GM12864 (cell line): ENCODE results near the gene MICALL1.

ENCODE experiments used
- DNase-seq: peaks from one replicate; pipeline ENCODE4 v3.0.0-alpha.2; 2011; ENCODE audit warnings: low read depth
- H3K4me3 ChIP-seq: 2 replicates; pipeline ENCODE4 v1.5.1; 2011; ENCODE audit warnings: mild to moderate bottlenecking, low read depth, low read length, control low read depth
- TF ChIP-seq, protein P1 (sequence below): IDR thresholded peaks from 2 replicates; pipeline ENCODE4 v1.5.1; 2011; ENCODE audit warnings: low read depth, mild to moderate bottlenecking, moderate library complexity, low read length, control low read depth, inconsistent platforms; ENCODE audit errors: missing control alignments

The MICALL1 gene

DNA sequence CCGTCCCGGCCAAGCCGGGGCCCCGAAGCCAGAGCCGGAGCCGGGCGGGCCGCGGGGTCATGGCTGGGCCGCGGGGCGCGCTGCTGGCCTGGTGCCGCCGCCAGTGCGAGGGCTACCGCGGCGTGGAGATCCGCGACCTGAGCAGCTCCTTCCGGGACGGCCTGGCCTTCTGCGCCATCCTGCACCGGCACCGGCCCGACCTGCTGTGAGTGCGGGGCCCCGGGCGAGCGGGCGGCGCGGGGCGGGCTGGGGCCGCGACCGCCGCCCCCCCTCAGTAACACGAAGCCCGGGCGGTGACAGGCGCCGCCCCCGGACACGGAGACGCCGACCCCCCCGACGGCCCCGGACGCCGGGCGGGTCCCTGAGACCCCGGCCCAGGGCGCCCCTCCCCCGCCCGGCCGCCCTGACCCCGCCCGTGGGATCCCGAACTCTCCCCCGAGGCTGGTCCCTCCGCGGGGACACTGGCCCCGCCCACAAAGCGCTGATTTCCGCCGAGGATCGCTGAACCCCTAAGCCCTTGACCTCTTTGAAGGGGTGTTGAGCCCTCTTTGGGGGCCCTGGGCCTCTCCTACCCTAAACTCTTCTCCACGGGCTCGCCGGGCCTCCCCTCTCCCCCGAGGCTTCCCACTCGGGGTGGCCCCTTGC lies 389 bp downstream of the MICALL1 start:
- peak overlapping the region; percentile 70 for H3K4me3 ChIP-seq
- no peak for DNase-seq
- TF ChIP-seq, protein P1, sequence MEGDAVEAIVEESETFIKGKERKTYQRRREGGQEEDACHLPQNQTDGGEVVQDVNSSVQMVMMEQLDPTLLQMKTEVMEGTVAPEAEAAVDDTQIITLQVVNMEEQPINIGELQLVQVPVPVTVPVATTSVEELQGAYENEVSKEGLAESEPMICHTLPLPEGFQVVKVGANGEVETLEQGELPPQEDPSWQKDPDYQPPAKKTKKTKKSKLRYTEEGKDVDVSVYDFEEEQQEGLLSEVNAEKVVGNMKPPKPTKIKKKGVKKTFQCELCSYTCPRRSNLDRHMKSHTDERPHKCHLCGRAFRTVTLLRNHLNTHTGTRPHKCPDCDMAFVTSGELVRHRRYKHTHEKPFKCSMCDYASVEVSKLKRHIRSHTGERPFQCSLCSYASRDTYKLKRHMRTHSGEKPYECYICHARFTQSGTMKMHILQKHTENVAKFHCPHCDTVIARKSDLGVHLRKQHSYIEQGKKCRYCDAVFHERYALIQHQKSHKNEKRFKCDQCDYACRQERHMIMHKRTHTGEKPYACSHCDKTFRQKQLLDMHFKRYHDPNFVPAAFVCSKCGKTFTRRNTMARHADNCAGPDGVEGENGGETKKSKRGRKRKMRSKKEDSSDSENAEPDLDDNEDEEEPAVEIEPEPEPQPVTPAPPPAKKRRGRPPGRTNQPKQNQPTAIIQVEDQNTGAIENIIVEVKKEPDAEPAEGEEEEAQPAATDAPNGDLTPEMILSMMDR: no peak

DNA sequence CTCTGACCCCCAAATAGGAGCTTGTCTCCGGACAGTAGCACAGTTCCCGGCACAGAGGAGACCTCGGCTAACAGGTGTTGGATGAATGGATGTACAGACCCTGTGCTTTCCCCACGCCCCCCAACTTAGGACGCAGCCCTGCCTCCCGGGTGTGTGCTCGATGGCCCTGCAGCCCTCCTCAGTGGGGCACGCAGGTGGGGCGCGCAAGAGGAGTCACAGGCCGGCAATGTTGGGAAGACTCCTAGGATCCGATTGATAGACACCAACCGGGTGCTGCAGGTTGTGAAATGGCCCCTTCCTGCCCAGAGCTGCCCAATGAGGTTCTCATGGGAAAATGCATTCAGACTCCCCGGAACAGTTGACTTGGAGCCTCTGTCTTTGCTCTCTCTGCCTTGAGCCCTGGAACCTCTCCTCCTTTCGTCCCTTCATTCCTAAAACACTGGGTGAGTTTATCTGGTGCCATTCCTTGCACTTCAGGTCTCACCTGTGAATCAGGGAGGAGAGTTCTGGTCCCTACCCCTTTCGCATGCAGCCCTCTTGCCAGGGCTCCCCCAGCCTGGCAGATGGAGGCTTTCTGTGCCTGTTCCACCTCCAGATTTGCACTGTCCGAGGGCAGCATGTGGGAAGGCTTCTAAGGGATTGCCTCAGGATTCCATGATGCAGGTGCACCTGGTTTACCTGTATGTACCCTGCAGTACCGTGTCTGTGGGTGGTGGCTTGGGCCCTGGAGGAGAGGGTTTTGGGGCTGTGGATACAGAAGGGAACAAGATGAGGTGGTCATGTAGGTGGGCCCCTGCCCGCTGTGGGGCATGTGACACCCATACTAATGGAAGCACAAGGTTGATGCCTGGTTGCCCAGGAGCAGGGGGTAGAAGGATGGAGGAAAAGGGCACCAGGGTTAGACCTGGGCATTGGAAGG lies 1.2 kb downstream of the MICALL1 start:
- TF ChIP-seq, protein P1: no peak
- peak overlapping the region; percentile 70 for H3K4me3 ChIP-seq
- no peak for DNase-seq

DNA sequence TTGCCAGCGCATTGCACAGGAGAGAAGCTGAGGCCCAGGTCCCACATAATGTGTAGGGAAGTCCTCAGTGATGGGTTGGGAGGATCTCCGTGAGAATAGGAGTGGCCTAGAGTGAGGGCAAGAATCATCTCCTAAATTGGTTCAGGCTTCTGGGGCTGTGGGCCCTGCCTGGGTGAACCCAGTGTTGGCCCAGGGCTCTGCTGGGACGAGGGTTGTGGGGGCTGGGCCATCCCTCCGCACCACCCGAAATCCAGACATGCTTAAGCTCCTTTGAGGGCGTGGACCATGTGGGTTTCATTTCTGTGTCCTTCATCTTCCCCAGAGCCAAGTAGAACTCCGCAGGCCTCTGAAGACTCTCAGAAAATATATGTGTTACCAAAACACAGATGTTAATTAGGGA lies 3.7 kb downstream of the MICALL1 start:
- DNase-seq: no peak
- TF ChIP-seq, protein P1: no peak
- H3K4me3 ChIP-seq: no peak overlapping the region

DNA sequence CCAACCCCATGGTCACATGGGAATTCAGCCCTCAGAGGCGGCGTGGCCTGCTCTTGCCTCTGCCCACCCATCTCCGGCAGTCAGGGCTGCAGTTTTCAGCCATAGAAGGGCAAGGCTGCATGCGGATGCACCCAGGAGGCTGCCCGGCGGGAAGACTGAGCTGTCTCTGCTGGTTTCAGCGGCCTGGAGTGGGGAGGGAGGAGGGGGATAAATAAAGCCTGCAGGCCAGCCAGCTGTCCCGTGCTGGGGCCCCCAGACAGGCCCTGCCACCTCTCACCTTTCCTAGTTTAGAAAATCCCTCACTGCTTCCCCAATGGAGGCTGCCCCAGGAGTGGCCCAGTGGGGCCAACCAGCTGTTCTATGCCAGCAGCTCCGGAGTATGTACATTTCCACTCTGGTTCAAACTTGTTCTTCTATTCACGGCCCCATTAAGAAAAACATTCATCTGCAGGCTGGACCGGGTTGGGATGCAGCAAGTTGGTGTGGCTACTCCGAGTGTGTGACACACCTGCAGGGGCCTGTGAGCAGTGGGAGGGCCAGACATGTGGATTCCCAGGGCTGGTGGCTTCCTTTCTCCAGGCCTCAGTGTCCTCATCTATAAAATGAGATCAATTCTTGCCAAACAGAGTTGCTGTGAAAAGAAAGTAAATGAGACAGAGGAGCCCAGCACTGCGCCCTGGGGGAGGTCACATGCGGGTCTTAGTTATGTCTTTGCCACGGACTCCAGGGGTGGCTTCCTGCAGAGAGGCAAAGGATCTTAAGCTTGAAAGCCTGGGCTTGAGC lies 5.0 kb downstream of the MICALL1 start:
- no peak for DNase-seq

DNA sequence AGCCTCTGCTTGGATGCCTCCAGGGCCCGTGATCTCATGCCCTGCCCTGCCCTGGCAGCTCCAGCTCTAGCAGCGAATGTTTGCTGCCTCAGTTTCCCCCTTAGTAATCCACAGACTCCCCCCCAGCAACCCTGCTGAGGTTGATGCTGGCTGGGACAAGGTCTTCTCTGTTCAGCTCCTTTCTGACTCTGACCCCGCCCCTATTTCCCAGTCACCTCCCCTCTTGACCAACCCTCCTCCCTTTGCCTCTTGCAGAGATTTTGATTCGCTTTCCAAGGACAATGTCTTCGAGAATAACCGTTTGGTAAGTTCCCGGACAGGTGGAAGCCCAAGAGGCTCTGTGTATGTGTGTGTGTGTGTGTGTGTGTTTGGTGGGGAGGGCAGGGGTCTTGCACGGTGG lies 5.6 kb downstream of the MICALL1 start:
- H3K4me3 ChIP-seq: no peak overlapping the region
- no peak for DNase-seq
- TF ChIP-seq, protein P1: no peak

More for the DNA sequence above, 5.0 kb downstream of the MICALL1 start:
- TF ChIP-seq, protein P1: no peak
- H3K4me3 ChIP-seq: no peak overlapping the region

DNA sequence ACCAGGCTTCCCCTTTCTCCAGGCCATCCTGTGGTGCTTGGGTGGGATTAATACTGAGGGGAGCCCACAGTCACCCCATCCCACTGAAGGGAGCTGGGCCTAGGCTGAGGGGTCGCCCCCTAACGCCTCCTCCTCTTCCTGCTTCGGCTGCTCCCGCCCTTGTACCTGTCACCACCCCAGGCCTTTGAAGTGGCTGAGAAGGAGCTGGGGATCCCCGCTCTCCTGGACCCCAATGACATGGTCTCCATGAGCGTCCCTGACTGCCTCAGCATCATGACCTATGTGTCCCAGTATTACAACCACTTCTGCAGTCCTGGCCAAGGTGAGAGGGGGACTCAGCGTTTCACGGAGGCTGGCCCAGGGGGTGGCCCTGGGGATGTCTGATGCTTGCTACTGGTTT lies 6.1 kb downstream of the MICALL1 start:
- DNase-seq: no peak
- TF ChIP-seq, protein P1: no peak
- H3K4me3 ChIP-seq: no peak overlapping the region
